DMS53 treated with DMSO at 0.1 percent for 48 hours (cell line): ENCODE results near the gene TMED10.
"Not testable (repeated sequence)": the region's sequence is repeated elsewhere in the genome, so short reads cannot be mapped to it uniquely, and the experiment has no call there.

Source experiments
- DNase-seq: peaks from one replicate; lab custom pipeline; 2025; ENCODE audit not compliant: unreplicated experiment; lab: John Stamatoyannopoulos, UW

The TMED10 gene

DNA sequence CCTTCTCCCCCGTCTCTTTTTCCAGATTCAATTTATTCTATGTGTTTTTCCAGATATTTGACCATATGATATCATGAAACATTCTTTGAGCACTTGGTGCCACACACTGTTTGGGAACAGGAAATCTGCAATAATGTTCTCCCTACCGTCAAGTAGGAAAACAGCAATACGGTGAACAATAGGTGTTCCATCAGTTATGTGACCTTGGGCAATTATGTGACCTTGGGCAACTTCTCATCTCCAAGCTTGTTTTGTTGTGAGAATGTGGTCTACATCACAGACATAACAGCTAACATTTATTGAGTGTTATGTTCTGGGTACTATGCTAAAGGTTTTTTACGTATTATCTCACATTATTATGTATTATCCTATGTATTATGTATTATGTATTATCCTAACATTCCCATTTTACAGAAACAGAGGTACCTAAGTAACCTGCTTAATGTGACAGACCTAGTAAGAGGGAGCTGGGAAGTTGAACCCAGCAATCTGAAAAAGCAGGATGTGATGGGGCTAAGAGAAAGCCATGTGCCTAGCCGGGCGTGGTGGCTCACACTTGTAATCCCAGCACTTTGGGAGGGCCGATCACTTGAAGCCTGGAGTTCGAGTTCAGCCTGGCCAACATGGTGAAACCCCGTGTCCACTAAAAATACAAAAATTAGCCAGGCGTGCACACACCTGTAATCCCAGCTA lies 48.4 kb downstream of the TMED10 start:
- no peak for DNase-seq

DNA sequence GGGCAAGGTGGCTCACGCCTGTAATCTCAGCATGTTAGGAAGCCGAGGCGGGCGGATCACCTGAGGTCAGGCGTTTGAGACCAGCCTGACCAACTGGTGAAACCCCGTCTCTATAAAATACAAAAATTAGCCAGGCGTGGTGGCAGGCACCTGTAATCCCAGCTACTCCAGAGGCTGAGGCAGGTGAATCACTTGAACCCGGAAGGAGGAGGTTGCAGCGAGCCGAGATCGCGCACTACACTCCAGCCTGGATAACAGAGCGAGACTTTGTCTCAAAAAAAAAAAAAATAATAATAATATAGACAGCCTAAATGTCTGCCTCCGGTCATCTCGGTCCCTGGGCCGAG lies 49.0 kb downstream of the TMED10 start:
- not testable (repeated sequence) for DNase-seq

- DNase-seq: peak; percentile 66
Measured at GRCh38 chr14:75126679-75127473, 49.5 kb downstream of the TMED10 start, which contains the start of gene NEK9. TSS of gene NEK9 (minus strand) at chr14:75127048. CDS start at chr14:75126921, 127 bp downstream.

- no peak for DNase-seq
Measured at GRCh38 chr14:75126121-75126544, 50.3 kb downstream of the TMED10 start.

- no peak for DNase-seq
Measured at GRCh38 chr14:75125617-75126016, 50.8 kb downstream of the TMED10 start.

- no peak for DNase-seq
Measured at GRCh38 chr14:75123991-75124390, 52.4 kb downstream of the TMED10 start.

DNA sequence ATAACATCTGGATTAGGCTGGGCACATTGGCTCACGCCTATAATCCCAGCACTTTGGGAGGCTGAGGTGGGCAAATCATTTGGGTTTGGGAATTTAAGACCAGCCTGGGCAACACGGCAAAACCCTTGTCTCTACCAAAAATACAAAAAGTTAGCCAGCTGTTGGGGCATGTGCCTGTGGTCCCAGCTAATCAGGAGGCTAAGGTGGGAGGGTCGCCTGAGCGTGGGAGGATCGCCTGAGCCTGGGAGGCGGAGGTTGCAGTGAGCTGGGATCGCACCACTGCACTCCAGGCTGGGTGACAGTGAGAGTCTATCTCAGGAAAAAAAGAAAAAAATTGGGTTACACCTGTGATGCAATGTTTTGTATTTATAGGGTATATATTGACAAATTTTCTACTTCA lies 54.9 kb downstream of the TMED10 start:
- no peak for DNase-seq

DNA sequence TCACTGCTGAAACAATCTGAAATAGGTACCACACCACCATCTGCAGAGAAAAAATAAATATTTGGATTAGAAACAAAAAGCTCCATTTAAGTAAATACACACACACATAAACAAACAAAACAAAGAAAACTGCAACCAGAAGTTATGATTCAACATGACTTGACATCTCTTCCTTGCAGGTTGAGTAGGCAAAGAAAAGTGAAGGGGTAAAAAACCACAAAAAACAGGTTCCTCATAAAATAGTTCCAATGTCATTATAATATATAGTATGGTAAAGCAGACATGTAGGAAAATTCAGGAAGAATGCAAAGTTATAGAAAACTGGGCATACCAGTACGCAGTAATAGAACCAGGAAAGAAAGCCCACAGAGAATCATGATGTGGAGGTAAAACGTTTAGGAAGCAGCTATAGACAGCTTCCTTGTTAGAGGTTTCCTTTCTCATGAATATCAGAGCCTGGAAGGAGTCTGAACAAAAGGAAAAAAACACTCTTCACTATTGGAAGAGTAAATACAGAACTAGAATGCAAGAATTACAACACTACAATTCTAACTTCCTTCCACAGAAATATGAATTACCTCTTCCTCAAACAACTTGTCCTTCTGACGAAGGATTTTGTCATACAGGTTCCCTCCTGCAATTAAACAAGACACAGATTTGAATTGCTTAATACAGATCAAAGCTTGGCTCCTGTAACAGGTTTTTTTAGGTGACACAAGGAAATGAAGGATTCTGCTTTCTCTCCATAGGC lies 55.7 kb downstream of the TMED10 start:
- DNase-seq: peak; percentile 11

GRCh38 chr14:75119056-75119455 lies 57.4 kb downstream of the TMED10 start:
- no peak for DNase-seq

DNA sequence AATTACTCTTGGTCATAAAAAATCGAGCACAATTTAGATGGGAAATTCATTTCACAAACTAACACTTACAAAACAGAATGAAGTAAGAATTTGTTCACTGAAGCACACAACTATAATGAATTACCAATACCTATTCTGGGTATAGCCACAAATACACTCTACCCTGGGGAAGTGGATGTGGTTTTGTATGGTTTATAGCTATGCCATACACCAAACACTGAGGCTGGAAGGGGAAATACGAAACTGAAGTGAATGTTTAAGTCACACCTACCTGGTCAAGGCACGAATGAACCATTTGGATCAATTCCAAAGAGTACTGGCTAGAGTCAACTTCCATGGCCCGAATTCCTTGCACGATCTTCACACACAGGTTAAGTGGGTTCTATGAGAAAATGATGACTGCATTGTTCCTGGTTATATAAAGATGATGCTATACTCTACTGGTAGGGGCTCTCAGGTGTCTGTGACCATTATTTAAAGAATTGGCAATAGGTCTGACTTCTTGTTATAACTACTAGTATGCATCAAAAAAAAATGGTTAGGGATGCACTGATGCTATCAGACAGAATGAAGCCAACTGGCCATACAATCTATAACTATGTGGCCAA lies 62.4 kb downstream of the TMED10 start:
- no peak for DNase-seq

DNA sequence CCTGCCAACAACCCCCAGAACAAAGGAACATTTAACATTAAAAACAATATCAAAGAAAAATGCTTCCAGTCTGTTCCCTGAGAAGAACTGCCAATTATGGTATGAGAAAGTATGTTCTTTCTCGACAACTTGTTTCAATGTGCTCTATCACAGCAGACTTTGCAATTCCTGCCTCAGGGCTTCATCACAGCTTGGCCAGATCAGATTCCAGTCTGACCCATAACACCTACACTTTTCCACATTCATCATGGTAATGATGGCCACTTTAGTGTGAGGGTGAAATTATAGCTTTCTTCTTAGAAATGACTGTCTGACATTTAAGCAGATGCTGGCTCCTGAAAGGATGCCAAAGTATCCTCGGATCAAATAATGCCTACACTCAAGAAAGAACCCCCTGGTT lies 66.5 kb downstream of the TMED10 start:
- no peak for DNase-seq

- DNase-seq: no peak
Measured at GRCh38 chr14:75107186-75107585, 69.2 kb downstream of the TMED10 start.

DNA sequence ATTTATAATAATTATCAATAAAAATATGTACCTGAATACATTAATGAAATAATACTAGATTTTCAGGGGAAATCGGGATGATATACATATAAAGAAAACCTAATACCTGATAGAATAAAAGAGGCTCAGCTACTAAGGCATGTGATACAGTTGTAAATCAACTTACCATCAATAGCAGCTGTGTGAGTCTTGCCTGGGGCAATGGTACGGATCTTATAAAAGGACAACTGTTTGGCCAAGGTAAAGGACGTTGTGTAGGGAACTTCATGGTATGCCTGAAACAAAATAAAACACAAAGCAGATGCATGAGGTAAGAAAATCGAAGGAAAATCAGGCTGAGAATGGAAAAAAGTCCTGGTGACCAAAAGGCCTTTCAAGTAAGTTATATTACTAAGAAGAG lies 74.9 kb downstream of the TMED10 start:
- DNase-seq: no peak

DNA sequence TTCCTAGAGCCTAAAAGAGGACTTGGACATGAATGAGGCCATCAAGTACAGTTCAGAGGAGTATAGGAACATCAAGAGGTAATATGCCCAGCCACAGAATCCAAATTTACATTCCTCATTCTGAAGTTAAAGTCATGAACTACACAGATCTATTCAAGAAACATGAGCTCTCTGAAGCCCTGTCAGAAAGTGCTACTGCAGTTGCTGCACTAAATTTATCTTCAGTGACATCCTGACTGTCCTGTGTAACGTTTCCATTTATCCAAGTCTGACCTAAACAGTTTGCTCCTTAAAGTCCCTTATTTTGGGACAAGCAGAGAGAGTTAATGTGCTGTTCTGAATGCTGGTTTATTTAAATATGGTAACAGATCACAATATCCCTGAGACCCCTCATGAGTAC lies 77.7 kb downstream of the TMED10 start:
- no peak for DNase-seq

DNA sequence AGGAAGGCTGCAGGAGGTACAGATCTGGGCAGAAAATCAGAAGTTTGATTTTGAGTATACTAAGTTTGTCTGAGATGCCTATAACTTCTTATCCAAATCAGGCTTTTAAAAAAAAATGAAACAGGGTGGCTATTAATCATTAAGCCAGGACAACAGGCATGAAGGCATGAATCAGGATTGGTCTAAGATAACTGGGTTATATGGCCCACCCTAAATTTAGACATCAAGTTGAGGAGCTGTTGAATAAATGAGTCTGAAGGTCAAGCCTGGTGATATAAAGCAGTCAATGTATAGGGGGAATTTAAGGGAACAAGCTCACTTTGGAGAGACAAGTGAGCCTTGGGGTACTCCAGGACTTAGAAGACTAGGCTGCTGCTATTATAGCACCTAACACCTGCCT lies 78.2 kb downstream of the TMED10 start:
- no peak for DNase-seq

GRCh38 chr14:75096959-75097358 lies 79.5 kb downstream of the TMED10 start:
- no peak for DNase-seq

DNA sequence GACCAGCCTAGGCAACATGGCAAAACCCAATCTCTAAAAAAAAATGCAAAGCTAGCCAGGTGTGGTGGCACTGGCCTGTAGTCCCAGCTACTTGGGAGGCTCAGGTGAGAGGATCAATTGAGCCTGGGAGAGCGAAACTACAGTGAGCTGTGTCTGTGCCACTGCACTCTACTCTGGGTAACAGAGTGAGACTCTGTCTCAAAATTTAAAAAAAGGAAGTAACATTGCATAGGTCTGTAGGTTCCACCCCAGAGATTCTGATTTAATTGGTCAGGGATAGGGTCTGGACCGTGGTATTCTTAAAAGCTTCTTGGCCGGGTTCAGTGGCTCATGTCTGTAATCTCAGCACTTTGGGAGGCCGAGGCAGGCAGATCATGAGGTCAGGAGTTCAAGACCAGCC lies 80.7 kb downstream of the TMED10 start:
- DNase-seq: no peak

DNA sequence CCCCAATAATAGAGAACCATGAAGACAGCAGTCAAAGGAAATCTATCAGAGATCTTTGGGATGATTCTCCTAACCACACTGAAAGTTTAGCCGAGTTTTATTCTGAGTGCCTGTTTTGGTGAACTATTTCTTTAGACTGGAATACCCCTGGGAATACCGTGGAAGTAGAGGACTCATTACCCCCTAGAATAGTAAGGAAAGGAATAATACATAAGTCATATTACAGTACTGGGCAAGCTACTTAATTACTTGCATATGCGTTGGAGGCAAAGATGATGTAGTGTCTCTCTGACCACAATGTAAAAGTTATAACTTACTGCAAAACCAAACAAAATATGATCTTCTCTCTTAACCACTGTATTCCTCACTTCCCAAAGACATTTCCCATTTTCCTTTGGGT lies 81.5 kb downstream of the TMED10 start:
- no peak for DNase-seq

DNA sequence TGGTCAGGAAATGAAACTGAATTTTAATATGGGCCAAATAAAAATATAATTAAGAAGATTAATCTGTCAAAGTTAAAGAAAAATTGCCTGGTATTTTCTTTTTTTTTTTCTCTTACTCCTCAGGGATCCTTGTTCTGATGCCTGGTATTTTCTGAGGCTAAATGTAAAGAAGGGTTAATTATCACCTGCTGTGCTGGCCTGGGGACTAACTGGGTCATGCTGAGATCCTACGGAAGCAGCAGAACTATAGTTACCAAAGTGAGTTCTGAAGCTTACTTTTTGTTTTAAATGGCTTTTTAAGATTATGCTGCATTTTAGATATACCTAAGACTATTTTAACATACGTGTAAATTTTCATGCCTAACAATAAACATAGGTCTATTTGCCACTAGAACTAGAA lies 83.7 kb downstream of the TMED10 start:
- DNase-seq: no peak

- no peak for DNase-seq
Measured at GRCh38 chr14:75091251-75091650, 85.2 kb downstream of the TMED10 start.

DNA sequence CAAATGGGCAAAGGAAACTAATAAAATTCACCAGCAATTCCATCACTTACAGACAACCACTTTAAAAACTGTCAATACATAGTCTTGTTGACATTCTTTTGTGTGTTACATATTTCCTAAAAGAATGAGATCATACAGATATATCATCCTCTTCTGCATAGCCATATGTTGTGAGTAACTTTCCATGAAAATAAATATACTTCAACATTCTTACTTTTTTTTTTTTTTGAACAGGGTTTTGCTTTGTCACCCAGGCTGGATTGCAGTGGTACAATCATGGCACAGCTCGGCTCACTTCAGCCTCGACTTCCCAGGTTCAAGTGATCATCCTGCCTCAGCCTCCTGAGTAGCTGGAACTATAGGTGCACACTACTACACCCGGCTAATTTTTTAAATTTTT lies 86.1 kb downstream of the TMED10 start:
- DNase-seq: no peak
